Measurements from ENCODE around the gene EIF5AL1.
"Not testable (repeated sequence)": the region's sequence is repeated elsewhere in the genome, so short reads cannot be mapped to it uniquely, and the experiment has no call there.

The EIF5AL1 gene

DNA sequence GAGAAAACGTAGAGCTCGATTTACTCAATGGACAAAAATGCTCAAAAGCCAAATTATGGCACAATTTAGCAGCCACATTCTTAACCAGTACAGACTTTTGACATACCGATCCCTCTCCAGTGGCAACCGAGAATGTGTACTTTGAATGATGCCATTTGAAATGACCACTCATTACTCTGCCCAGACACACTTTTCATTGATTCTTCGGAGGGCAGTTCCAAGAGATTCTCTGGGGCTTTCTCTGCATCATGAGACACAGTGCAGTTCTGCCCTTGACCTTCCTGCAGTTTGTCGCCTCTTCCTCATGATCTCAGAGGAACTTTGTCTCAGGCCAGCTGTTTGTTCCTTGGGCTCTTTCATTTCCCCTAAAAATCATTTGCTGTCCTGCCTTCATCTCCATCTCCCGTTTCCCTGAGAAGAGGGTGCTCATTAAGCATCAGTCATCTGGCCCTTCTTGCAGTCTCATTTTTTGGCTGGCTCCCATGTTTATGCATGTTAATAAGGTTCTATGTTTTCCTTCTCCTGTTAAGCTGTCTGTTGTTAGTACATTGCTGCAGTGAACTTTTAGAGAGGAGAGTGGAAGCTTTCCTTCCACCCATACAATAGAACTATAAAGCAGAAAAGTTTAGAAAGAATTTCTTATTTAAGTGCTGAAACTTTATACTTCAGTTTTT lies 4.3 kb downstream of the EIF5AL1 start:
- not testable (repeated sequence) for H3K27ac ChIP-seq (ENCODE audit: low read depth, low read length, severe bottlenecking); H3K4me3 ChIP-seq (ENCODE audit: extremely low read depth, insufficient read depth, low read length, poor library complexity, severe bottlenecking); H3K9me3 ChIP-seq (ENCODE audit: control insufficient read depth, low read length); H3K36me3 ChIP-seq (ENCODE audit: control insufficient read depth, insufficient read depth, low read length); H3K4me1 ChIP-seq (ENCODE audit: control insufficient read depth, insufficient read depth, low read length, poor library complexity, severe bottlenecking)
- 83 to 89% methylated on average over 2 to 3 of the region's 7 CpGs for WGBS, 2 experiments (ENCODE audit: insufficient coverage in 2 of 2)

DNA sequence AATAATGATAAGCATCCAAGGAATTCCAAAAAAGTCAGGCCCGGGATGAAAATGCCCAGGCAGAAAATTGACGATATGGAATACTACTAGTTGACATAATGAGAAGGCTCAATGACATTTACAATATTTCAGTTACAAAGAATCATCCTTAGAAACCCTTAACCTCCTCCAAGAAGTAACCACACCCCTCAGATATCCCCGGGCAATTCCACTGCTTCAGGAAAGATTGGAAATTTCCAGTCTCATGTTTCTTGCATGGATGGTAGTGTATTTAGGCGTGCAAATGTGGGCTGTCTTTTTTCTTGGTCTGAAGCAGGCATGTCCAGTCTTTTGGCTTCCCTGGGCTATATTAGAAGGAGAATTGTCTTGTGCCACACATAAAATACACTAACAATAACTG lies 5.2 kb downstream of the EIF5AL1 start:
- not testable (repeated sequence) for H3K4me3 ChIP-seq (ENCODE audit: extremely low read depth, insufficient read depth, low read length, poor library complexity, severe bottlenecking); H3K36me3 ChIP-seq (ENCODE audit: control insufficient read depth, insufficient read depth, low read length); H3K27ac ChIP-seq (ENCODE audit: low read depth, low read length, severe bottlenecking); H3K4me1 ChIP-seq (ENCODE audit: control insufficient read depth, insufficient read depth, low read length, poor library complexity, severe bottlenecking); H3K9me3 ChIP-seq (ENCODE audit: control insufficient read depth, low read length)
- WGBS, 2 experiments (ENCODE audit: insufficient coverage in 2 of 2) = no CpG with 5 or more reads among the region's 4 CpGs

DNA sequence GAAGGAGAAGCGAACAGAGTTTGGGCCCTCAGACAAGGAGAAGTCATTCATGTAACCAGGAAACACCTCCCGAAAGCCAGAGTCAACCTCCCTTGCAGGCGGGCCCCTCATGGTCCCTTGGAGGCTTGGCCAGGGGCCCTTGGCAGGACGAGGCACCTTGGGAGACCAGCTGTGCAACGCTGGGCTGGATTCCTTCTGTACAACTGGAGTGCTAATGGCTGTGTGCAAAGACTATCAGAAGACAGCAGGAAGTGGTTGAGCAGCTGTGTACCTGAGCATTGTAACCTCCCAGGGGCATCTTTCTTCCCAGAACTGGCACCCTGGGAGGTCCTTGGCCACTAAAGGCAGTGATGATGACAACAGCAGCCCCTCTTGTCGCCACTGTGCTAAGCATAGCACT lies 9.4 kb downstream of the EIF5AL1 start:
- not testable (repeated sequence) for H3K27ac ChIP-seq (ENCODE audit: low read depth, low read length, severe bottlenecking); H3K9me3 ChIP-seq (ENCODE audit: control insufficient read depth, low read length); H3K36me3 ChIP-seq (ENCODE audit: control insufficient read depth, insufficient read depth, low read length); H3K4me1 ChIP-seq (ENCODE audit: control insufficient read depth, insufficient read depth, low read length, poor library complexity, severe bottlenecking); H3K4me3 ChIP-seq (ENCODE audit: extremely low read depth, insufficient read depth, low read length, poor library complexity, severe bottlenecking)
- WGBS, 2 experiments (ENCODE audit: insufficient coverage in 2 of 2) = 82 to 100% methylated on average over 2 to 4 of the region's 6 CpGs

DNA sequence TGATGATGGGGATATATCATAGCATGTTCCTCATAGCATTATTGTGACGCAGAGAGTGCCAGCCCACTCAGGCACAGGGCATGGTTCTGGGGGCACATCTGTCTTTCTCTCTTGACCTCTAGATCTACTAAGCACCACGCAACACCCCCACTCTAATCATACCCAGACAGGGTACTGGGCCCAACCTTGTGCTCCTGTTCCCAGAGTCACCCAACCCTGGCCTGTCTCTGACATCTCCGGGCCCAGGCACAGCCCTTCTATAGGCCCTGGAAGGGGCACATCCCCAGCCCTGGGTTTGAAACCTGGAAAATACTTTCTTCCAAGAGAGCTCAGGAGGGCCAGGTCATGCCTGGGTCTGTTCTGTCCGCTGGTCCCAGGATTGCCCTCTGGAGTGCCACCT lies 10.1 kb downstream of the EIF5AL1 start:
- H3K9me3 ChIP-seq (ENCODE audit: control insufficient read depth, low read length); H3K4me3 ChIP-seq (ENCODE audit: extremely low read depth, insufficient read depth, low read length, poor library complexity, severe bottlenecking); H3K36me3 ChIP-seq (ENCODE audit: control insufficient read depth, insufficient read depth, low read length); H3K27ac ChIP-seq (ENCODE audit: low read depth, low read length, severe bottlenecking); H3K4me1 ChIP-seq (ENCODE audit: control insufficient read depth, insufficient read depth, low read length, poor library complexity, severe bottlenecking): not testable (repeated sequence)
- 90 to 100% methylated on average over 1 to 2 of the region's 4 CpGs for WGBS, 2 experiments (ENCODE audit: insufficient coverage in 2 of 2)

DNA sequence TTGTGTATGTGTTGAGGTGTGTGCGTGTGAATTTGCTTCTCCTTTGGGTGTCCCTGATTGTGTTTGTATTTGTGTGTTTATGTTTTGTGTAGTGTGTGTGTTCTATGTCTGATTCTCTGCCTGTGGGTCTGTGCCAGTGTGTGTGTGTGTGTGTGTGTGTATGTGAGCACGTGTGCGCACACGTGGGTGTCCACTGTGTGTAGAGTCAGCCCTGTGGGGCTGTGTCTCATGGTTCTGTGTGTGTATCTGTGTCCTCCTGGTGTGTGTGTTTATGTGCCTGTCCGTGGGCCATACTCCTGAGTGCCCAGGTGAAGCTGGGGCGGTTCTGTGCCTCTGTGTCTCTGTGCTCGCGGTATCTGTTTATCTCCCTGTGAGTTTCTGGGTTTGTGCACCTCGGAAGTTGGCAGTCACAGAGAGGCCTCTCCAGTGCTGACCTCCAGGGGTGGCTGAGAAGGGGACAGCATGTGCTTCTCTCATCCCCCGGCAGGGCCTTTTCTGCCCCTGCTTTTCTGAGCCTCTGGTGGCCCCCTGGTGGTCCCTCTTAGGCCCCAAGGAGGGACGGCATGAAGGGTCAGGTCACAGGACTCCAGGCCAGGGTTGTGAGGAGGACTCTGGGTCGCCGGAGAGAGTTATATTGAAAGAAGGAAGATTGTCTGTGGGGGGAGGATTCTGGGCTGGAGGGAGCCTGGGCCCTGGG lies 11.0 kb downstream of the EIF5AL1 start:
- H3K9me3 ChIP-seq (ENCODE audit: control insufficient read depth, low read length); H3K27ac ChIP-seq (ENCODE audit: low read depth, low read length, severe bottlenecking); H3K36me3 ChIP-seq (ENCODE audit: control insufficient read depth, insufficient read depth, low read length); H3K4me3 ChIP-seq (ENCODE audit: extremely low read depth, insufficient read depth, low read length, poor library complexity, severe bottlenecking); H3K4me1 ChIP-seq (ENCODE audit: control insufficient read depth, insufficient read depth, low read length, poor library complexity, severe bottlenecking): not testable (repeated sequence)
- no CpG with 5 or more reads among the region's 13 CpGs for WGBS, 2 experiments (ENCODE audit: insufficient coverage in 2 of 2)

DNA sequence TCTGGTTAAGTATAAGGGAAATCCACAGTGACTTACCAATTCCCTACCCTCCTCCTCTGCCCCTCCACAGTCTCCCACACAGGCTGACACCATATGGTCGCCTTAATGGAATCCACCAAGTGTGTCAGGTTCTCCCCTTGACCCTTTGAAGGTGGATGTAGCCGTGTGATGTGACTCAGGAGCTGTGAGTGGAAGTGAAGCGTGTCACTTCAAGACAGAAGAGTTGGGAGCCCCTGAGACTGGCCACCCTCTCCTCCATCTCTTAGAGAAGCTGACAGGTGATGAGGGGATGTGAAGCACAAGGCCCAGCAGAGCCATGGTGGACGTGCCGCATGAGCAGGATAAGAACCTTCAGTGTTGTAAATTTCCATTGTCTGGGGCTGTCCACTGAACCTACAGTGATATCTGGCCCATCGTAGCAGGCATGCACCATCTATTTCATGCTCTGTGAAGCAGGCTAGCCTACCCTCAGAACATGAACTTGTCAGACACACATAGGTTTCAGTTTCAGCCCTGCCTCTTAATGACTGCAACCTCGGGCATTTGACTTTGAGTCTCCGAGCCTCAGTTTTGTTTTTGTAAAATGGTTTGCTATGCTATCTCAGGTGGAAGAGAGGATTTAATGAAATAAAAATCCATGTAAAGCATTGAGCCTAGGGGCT lies 12.8 kb downstream of the EIF5AL1 start:
- H3K9me3 ChIP-seq (ENCODE audit: control insufficient read depth, low read length); H3K4me3 ChIP-seq (ENCODE audit: extremely low read depth, insufficient read depth, low read length, poor library complexity, severe bottlenecking); H3K36me3 ChIP-seq (ENCODE audit: control insufficient read depth, insufficient read depth, low read length); H3K27ac ChIP-seq (ENCODE audit: low read depth, low read length, severe bottlenecking); H3K4me1 ChIP-seq (ENCODE audit: control insufficient read depth, insufficient read depth, low read length, poor library complexity, severe bottlenecking): not testable (repeated sequence)
- 83% methylated on average over 3 of the region's 8 CpGs; no CpG with 5 or more reads in 1 of the 2 experiments for WGBS, 2 experiments (ENCODE audit: insufficient coverage in 2 of 2)

DNA sequence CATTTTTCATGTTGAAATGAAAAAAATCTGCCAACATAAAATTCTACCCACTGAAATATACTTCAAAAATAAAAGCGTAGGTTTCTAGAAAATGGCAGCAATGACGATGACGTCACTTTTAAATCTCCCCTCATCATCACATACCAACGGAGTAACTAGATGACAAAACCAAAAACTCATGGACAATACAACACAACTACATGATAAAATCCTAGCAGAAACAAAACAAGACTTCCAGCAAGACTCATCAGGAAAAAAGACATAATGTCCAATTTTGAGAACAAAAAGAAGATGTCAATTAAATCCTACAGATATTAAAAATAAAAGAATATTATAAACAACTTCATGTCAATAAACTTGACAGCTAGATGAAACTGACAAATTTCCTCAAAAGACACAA lies 15.9 kb downstream of the EIF5AL1 start:
- not testable (repeated sequence) for H3K9me3 ChIP-seq (ENCODE audit: control insufficient read depth, low read length); H3K36me3 ChIP-seq (ENCODE audit: control insufficient read depth, insufficient read depth, low read length); H3K27ac ChIP-seq (ENCODE audit: low read depth, low read length, severe bottlenecking); H3K4me3 ChIP-seq (ENCODE audit: extremely low read depth, insufficient read depth, low read length, poor library complexity, severe bottlenecking); H3K4me1 ChIP-seq (ENCODE audit: control insufficient read depth, insufficient read depth, low read length, poor library complexity, severe bottlenecking)
- no CpG with 5 or more reads among the region's 4 CpGs for WGBS, 2 experiments (ENCODE audit: insufficient coverage in 2 of 2)

DNA sequence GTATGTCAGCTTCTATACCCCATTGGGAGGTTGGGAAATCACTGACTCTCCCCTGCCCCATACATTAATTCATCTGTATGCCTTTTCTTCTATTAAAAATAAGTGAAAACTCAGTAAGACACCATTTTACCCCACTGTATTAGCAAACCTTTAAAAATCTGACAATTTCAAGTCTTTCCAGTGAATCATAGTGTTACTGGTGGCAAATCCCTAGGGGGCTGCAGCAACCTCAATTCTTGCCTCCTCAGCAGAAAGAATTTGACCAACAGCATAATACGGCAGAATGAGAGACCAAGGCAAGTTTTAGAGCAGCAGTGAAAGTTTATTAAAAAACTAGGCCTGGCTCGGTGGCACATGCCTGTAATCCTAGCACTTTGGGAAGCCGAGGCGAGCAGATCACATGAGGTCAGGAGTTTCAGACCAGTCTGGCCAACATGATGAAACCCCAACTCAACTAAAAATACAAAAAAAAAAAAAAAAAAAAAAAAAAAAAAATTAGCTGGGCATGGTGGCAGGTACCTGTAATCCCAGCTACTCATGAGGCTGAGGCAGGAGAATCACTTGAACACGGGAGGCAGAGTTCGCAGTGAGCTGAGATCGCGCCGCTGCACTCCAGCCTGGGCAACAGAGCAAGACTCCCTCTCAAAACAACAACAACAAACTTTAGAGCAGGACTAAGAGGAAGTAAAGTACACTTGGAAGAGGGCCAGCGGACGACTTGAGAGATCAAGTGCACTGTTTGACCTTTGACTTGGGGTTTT lies 21.0 kb downstream of the EIF5AL1 start:
- not testable (repeated sequence) for H3K4me1 ChIP-seq (ENCODE audit: control insufficient read depth, insufficient read depth, low read length, poor library complexity, severe bottlenecking); H3K36me3 ChIP-seq (ENCODE audit: control insufficient read depth, insufficient read depth, low read length); H3K9me3 ChIP-seq (ENCODE audit: control insufficient read depth, low read length); H3K27ac ChIP-seq (ENCODE audit: low read depth, low read length, severe bottlenecking); H3K4me3 ChIP-seq (ENCODE audit: extremely low read depth, insufficient read depth, low read length, poor library complexity, severe bottlenecking)
- 94 to 100% methylated on average over 1 to 5 of the region's 11 CpGs for WGBS, 2 experiments (ENCODE audit: insufficient coverage in 2 of 2)

DNA sequence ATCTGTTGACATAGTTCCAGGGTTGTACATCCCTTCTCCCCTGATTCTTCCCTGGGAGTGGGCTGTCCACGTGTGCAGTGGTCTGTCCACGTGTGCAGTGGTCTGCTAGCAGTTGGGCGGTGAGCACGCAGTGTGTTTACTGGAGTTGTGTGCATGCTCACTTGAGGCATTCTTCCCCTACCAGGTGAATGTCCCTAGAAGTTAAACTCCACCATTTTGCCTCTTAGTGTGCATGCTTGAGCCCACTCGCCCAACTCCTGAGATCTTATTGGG lies 21.5 kb downstream of the EIF5AL1 start:
- not testable (repeated sequence) for H3K4me3 ChIP-seq (ENCODE audit: extremely low read depth, insufficient read depth, low read length, poor library complexity, severe bottlenecking); H3K36me3 ChIP-seq (ENCODE audit: control insufficient read depth, insufficient read depth, low read length); H3K9me3 ChIP-seq (ENCODE audit: control insufficient read depth, low read length); H3K4me1 ChIP-seq (ENCODE audit: control insufficient read depth, insufficient read depth, low read length, poor library complexity, severe bottlenecking); H3K27ac ChIP-seq (ENCODE audit: low read depth, low read length, severe bottlenecking)
- 83% methylated on average over 1 of the region's 5 CpGs; no CpG with 5 or more reads in 1 of the 2 experiments for WGBS, 2 experiments (ENCODE audit: insufficient coverage in 2 of 2)

DNA sequence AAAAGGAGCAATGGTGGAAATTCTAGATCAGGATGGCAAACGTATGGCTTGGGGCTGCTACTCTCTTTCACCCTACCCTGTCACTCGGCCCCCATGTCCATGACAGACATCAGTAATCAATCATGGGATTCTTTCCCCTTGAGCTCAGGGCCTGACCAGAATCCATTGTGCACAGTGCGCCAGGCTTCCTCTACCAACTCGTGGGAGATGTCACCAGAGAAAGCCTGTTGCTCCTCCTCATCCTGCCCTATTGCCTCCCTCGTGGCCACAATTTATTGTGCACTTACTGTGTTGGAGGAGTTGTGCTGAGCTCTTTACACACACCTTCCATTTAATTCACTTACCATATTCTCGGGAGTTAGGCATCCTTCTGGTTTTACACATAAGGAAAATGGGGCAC lies 26.0 kb downstream of the EIF5AL1 start:
- WGBS, 2 experiments (ENCODE audit: insufficient coverage in 2 of 2) = 85 to 90% methylated on average over 2 to 4 of the region's 6 CpGs
- not testable (repeated sequence) for H3K4me3 ChIP-seq (ENCODE audit: extremely low read depth, insufficient read depth, low read length, poor library complexity, severe bottlenecking); H3K36me3 ChIP-seq (ENCODE audit: control insufficient read depth, insufficient read depth, low read length); H3K4me1 ChIP-seq (ENCODE audit: control insufficient read depth, insufficient read depth, low read length, poor library complexity, severe bottlenecking); H3K27ac ChIP-seq (ENCODE audit: low read depth, low read length, severe bottlenecking); H3K9me3 ChIP-seq (ENCODE audit: control insufficient read depth, low read length)

DNA sequence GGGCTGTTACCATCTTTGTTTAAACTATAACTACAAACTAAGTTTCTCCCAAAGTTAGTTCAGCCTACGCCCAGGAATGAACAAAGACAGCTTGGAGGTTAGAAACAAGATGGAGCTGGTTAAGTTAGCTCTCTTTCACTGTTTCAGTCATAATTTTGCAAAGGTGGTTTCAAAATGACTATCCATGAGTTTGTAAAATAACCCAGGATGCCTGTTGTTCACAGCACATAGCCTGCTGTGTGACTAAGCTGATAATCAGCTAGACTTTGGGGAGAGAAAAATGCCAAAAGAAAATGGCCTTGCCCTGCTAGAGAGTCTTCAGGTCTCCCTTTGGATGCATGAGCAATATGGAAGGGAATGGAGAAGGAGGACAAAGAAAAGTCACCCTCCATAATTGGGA lies 28.6 kb downstream of the EIF5AL1 start:
- not testable (repeated sequence) for H3K4me3 ChIP-seq (ENCODE audit: extremely low read depth, insufficient read depth, low read length, poor library complexity, severe bottlenecking); H3K36me3 ChIP-seq (ENCODE audit: control insufficient read depth, insufficient read depth, low read length); H3K4me1 ChIP-seq (ENCODE audit: control insufficient read depth, insufficient read depth, low read length, poor library complexity, severe bottlenecking); H3K9me3 ChIP-seq (ENCODE audit: control insufficient read depth, low read length); H3K27ac ChIP-seq (ENCODE audit: low read depth, low read length, severe bottlenecking)
- WGBS, 2 experiments (ENCODE audit: insufficient coverage in 2 of 2) = no CpG with 5 or more reads among the region's 1 CpG

All from mesodermal cell (in vitro differentiated cells).